Esophagus (tissue), 2 donors: Measurements from ENCODE around the gene ATP5PB. TPM values are rescaled to one million over a fixed set of nuclear protein-coding genes. Genes with fewer than 3 reads are reported as not detected.

Experiments
- H3K27ac ChIP-seq, 2 donors: one replicate each; pipeline ENCODE4 v1.5.1; 2013; ENCODE audit warnings: low read depth in 2 of 2, mild to moderate bottlenecking in 2 of 2, inconsistent platforms in 1 of 2, low read length in 1 of 2, moderate library complexity in 1 of 2
- H3K27me3 ChIP-seq, 2 donors: one replicate each; pipeline ENCODE4 v1.6.1; 2013; ENCODE audit warnings: low read length in 2 of 2, control low read depth in 1 of 2, mild to moderate bottlenecking in 1 of 2; ENCODE audit not compliant: insufficient read depth in 2 of 2, control insufficient read depth in 1 of 2
- H3K36me3 ChIP-seq, 2 donors: one replicate each; pipeline ENCODE4 v1.6.1; 2013; ENCODE audit warnings: low read length in 1 of 2; ENCODE audit not compliant: control insufficient read depth in 2 of 2, insufficient read depth in 2 of 2
- H3K4me1 ChIP-seq, 2 donors: one replicate each; pipeline ENCODE4 v1.6.1; 2013; ENCODE audit warnings: low read length in 1 of 2; ENCODE audit not compliant: control insufficient read depth in 2 of 2, insufficient read depth in 2 of 2
- H3K4me3 ChIP-seq, 2 donors: one replicate each; pipeline ENCODE4 v1.5.1; 2013; ENCODE audit warnings: low read length in 2 of 2, mild to moderate bottlenecking in 2 of 2, low read depth in 1 of 2, moderate library complexity in 1 of 2
- H3K9me3 ChIP-seq, 2 donors: one replicate each; pipeline ENCODE4 v1.6.1; 2013; ENCODE audit warnings: mild to moderate bottlenecking in 2 of 2, low read depth in 1 of 2, low read length in 1 of 2, moderate library complexity in 1 of 2; ENCODE audit not compliant: control insufficient read depth in 2 of 2, insufficient read depth in 1 of 2
- WGBS, 2 donors: extraction: QIAGEN DNeasy Blood & Tissue Kit; methylation state at CpG; one replicate each; pipeline ENCODE4 v1.1.7; 2013; 5-methylcytosine and 5-hydroxymethylcytosine counted together
- polyA plus RNA-seq, 2 donors: library from polyadenylated mRNA; stranded (reverse); fragments of 200-250 nt; gene quantifications; one replicate each; pipeline ENCODE4 v1.2.3, GENCODE V29; 2013
- donor health status: healthy with polysubstance abuse.
- donor health status: Bipolar disorder and iron deficiency.

The ATP5PB gene
- polyA plus RNA-seq, 2 donors: 123 to 319 TPM

GRCh38 chr1:111470596-111470995 lies 21.3 kb downstream of the ATP5PB start:
- H3K9me3 ChIP-seq: no peaks in the 10 kb centered on the region
- H3K4me3 ChIP-seq: no peak overlapping the region
- no peaks in the 10 kb centered on the region for H3K27me3 ChIP-seq
- peaks cover 6 to 8% of the 10 kb centered on the region in 2 donors for H3K36me3 ChIP-seq
- no peak overlapping the region for H3K27ac ChIP-seq
- 74 to 88% methylated on average over 5 of the region's 5 CpGs for WGBS, 2 donors
- no peaks in the 10 kb centered on the region for H3K4me1 ChIP-seq

- H3K4me1 ChIP-seq: no peaks in the 10 kb centered on the region
- no peaks in the 10 kb centered on the region for H3K27me3 ChIP-seq
- H3K27ac ChIP-seq: peak overlapping the region in 1 of 2 donors; percentile 6
- no peak overlapping the region for H3K4me3 ChIP-seq
- 51 to 70% methylated on average over 3 of the region's 3 CpGs for WGBS, 2 donors
- H3K9me3 ChIP-seq: no peaks in the 10 kb centered on the region
- H3K36me3 ChIP-seq: peaks cover 6 to 8% of the 10 kb centered on the region in 2 donors
Measured at GRCh38 chr1:111471012-111471411, 21.7 kb downstream of the ATP5PB start.

GRCh38 chr1:111471538-111471937 lies 22.3 kb downstream of the ATP5PB start:
- Histone ChIP-seq H3K4me1 (no peaks in the 10 kb centered on the region), H3K9me3 (no peaks in the 10 kb centered on the region), H3K4me3 (no peak overlapping the region), H3K27ac (peak overlapping the region in 1 of 2 donors; percentile 6), H3K27me3 (no peaks in the 10 kb centered on the region), H3K36me3 (peaks cover 6 to 8% of the 10 kb centered on the region in 2 donors)
- WGBS, 2 donors: 93 to 96% methylated on average over 3 of the region's 3 CpGs

GRCh38 chr1:111474106-111474505 lies 24.8 kb downstream of the ATP5PB start:
- WGBS, 2 donors: 57 to 70% methylated on average over 5 of the region's 5 CpGs
- peak overlapping the region in 1 of 2 donors; percentile 40 for H3K27ac ChIP-seq
- H3K27me3 ChIP-seq: no peaks in the 10 kb centered on the region
- no peaks in the 10 kb centered on the region for H3K9me3 ChIP-seq
- peaks cover 0 to 2% of the 10 kb centered on the region in 2 donors for H3K36me3 ChIP-seq
- no peak overlapping the region for H3K4me3 ChIP-seq
- H3K4me1 ChIP-seq: no peaks in the 10 kb centered on the region

GRCh38 chr1:111474521-111474920 lies 25.3 kb downstream of the ATP5PB start:
- Histone ChIP-seq H3K4me1 (no peaks in the 10 kb centered on the region), H3K27ac (peak overlapping the region in 1 of 2 donors; percentile 4), H3K4me3 (no peak overlapping the region), H3K27me3 (no peaks in the 10 kb centered on the region), H3K9me3 (no peaks in the 10 kb centered on the region), H3K36me3 (peaks cover 0 to 2% of the 10 kb centered on the region in 2 donors)
- 75 to 76% methylated on average over 4 of the region's 4 CpGs for WGBS, 2 donors

GRCh38 chr1:111475701-111476100 lies 26.4 kb downstream of the ATP5PB start:
- Histone ChIP-seq H3K4me1 (no peaks in the 10 kb centered on the region), H3K36me3 (no peaks in the 10 kb centered on the region), H3K9me3 (no peaks in the 10 kb centered on the region), H3K4me3 (no peak overlapping the region), H3K27ac (no peak overlapping the region), H3K27me3 (no peaks in the 10 kb centered on the region)
- WGBS, 2 donors: 78 to 85% methylated on average over 5 of the region's 5 CpGs

- H3K4me3 ChIP-seq: no peak overlapping the region
- H3K27me3 ChIP-seq: no peaks in the 10 kb centered on the region
- H3K9me3 ChIP-seq: no peaks in the 10 kb centered on the region
- no peaks in the 10 kb centered on the region for H3K4me1 ChIP-seq
- no peaks in the 10 kb centered on the region for H3K36me3 ChIP-seq
- no peak overlapping the region for H3K27ac ChIP-seq
Measured at GRCh38 chr1:111476214-111476613, 26.9 kb downstream of the ATP5PB start.

GRCh38 chr1:111476761-111477309 lies 27.6 kb downstream of the ATP5PB start:
- 55 to 61% methylated on average over 2 of the region's 2 CpGs for WGBS, 2 donors
- no peaks in the 10 kb centered on the region for H3K4me1 ChIP-seq
- H3K27ac ChIP-seq: no peak overlapping the region
- H3K36me3 ChIP-seq: no peaks in the 10 kb centered on the region
- no peaks in the 10 kb centered on the region for H3K27me3 ChIP-seq
- H3K9me3 ChIP-seq: no peaks in the 10 kb centered on the region
- no peak overlapping the region for H3K4me3 ChIP-seq

GRCh38 chr1:111480674-111481073 lies 31.4 kb downstream of the ATP5PB start:
- no peak overlapping the region for H3K4me3 ChIP-seq
- no peaks in the 10 kb centered on the region for H3K36me3 ChIP-seq
- no peak overlapping the region for H3K27ac ChIP-seq
- H3K4me1 ChIP-seq: no peaks in the 10 kb centered on the region
- no peaks in the 10 kb centered on the region for H3K9me3 ChIP-seq
- no peaks in the 10 kb centered on the region for H3K27me3 ChIP-seq
- WGBS, 2 donors: 77 to 81% methylated on average over 1 of the region's 1 CpG

GRCh38 chr1:111481387-111482221 lies 32.3 kb downstream of the ATP5PB start:
- Histone ChIP-seq H3K9me3 (no peaks in the 10 kb centered on the region), H3K27ac (no peak overlapping the region), H3K27me3 (no peaks in the 10 kb centered on the region), H3K4me1 (no peaks in the 10 kb centered on the region), H3K36me3 (no peaks in the 10 kb centered on the region), H3K4me3 (no peak overlapping the region)
- WGBS, 2 donors: 44 to 53% methylated on average over 8 of the region's 8 CpGs
